GM12873 (cell line): ENCODE results near the gene RILPL2.

Experiments used
- CTCF ChIP-seq: IDR thresholded peaks from 2 replicates; pipeline ENCODE4 v1.5.1; 2012; ENCODE audit warnings: low read depth, mild to moderate bottlenecking, moderate library complexity, low read length, control low read depth; ENCODE audit not compliant: insufficient read depth; ENCODE audit errors: missing control alignments

Gene RILPL2

GRCh38 chr12:123390498-123391426 lies 45.7 kb downstream of the RILPL2 start:
- no peak for TF ChIP-seq CTCF

DNA sequence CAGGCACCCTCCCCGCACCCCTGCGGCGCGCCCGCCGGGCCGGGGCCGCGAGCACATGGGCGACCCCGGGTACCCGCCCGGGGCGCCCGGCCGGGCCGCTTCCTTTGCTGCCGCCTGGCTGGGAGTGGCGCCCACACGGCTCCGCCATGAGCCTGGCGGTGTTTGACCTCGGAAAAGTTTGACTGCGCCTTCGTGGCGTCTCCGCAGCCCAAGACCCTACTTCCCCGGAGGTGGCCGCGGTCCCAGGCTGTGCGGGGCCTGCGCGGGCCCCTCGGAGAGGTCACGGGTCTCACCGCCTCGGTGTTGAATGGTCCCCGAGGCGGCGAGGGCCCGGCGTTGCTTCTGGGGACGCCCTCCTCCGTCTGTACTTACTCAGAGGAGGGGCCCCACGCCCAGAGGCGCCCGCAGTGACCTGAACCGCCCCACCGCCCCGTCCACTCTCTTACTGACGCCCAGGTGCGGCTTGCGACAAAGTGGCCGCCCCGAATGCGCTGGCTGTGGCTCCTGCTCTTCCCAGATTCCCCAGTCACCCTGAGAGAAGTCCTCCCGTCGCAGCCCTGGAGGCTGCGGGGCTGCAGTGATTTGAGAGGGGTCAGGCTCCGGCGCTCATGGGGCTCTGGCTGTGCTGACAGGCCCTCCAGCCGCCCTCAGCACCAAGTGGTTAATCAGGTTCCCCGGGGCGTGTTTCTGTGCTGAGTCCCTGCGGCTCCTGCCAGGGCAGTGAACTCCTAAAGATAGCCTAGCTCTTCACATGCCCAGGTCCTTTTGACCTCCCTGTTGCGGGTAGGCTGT lies 46.7 kb downstream of the RILPL2 start:
- no peak for TF ChIP-seq CTCF

GRCh38 chr12:123388951-123389559 lies 47.4 kb downstream of the RILPL2 start:
- no peak for TF ChIP-seq CTCF

DNA sequence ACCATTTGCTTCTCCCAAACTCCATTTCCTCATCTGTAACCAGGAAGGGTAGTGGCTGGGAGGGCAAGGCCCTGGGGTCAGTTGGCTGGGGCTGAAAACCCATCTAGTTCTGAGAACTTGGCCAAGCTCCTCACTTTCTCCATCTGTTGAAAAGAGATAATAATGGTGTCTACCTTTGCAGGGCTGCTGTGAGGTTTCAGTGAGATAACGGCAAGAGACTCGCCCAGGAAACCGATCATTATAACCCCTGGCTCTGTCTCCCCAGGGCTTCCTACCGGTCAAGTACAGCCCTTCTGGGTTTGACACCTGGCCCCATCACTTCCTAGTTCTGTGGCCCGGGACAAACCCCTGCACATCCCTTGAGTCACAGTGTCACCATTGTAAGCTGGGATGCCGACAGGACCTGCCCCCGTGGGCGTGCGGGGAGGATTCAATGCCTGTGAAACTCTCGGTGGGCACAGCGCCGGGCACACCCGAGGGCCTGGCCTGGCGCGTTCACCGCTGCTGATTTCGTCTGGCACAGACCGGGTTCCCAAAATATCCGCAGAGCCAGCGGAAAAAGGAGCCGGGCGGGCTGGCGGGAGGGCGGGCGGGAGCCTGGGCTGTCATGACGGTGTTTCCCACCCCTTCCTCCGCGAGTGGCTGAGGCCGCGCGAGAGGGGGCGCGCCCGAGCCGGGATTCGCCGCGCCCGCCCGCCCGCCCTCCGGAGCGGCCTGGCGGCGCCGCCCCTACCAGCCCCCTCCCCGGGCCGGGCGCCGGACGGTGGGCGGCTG lies 48.1 kb downstream of the RILPL2 start:
- TF ChIP-seq CTCF: no peak

- no peak for TF ChIP-seq CTCF
These were observed 48.8 kb downstream of the RILPL2 start for GRCh38 chr12:123387508-123388176.

DNA sequence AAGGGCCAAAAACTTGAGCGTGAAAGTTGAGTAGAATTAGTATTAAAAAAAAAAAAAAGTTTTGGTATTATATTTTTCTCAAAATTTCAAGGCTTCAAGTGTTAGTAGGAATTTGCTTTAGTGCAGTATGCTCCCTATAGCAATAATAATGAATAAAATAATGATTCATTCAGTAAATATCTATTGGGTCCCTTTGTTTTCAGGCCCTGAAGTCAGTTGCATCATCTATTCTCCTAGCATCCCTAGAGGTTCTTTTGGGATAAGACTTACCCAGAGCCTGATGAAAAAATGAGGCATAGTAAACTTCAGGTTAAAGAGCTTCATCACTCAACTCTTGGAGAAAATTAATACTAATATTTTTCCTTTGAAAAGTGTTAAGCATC lies 51.5 kb downstream of the RILPL2 start:
- TF ChIP-seq CTCF: no peak
